Astrocyte (in vitro differentiated cells and primary cell): ENCODE data around the gene GJA10.

Source experiments
- CTCF ChIP-seq: IDR thresholded peaks from 2 replicates; pipeline ENCODE4 v1.5.1; 2011; ENCODE audit warnings: low read depth, mild to moderate bottlenecking, inconsistent platforms, low read length, moderate library complexity; ENCODE audit not compliant: insufficient read depth
- EZH2 ChIP-seq: IDR thresholded peaks from 2 replicates; pipeline ENCODE4 v1.6.1; 2012; ENCODE audit warnings: mild to moderate bottlenecking, low read length, inconsistent platforms; ENCODE audit not compliant: insufficient read depth

- TF ChIP-seq CTCF = no peak
- TF ChIP-seq EZH2 = no peak
Measured at GRCh38 chr6:89932245-89932802, 38.1 kb downstream of the GJA10 start.
